Liver (tissue), 9 donors: ENCODE results near the gene CNTLN. TPM values are rescaled to one million over a fixed set of nuclear protein-coding genes. Genes with fewer than 3 reads are reported as not detected.
A peak's percentile ranks its signal among the peaks of the same experiment; 100 is the strongest.

Source experiments
- DNase-seq: peaks from one replicate; pipeline ENCODE4 v3.0.0-alpha.2; 2017; ENCODE audit warnings: low spot score
- H3K27ac ChIP-seq, 2 donors: one replicate each; pipeline ENCODE4 v1.7.0; 2013; ENCODE audit warnings: inconsistent platforms in 2 of 2, low read length in 2 of 2, control low read depth in 1 of 2, low read depth in 1 of 2, mild to moderate bottlenecking in 1 of 2
- H3K27me3 ChIP-seq, 4 donors: one replicate each; pipeline versions ENCODE4 v1.6.1 to v1.7.0; 2013; ENCODE audit warnings: low read length in 3 of 4, inconsistent platforms in 1 of 4, mild to moderate bottlenecking in 1 of 4, moderate library complexity in 1 of 4; ENCODE audit not compliant: control insufficient read depth in 4 of 4, insufficient read depth in 4 of 4
- H3K36me3 ChIP-seq, 4 donors: one replicate each; pipeline versions ENCODE4 v1.6.1 to v1.7.0; 2013; ENCODE audit warnings: low read length in 3 of 4, mild to moderate bottlenecking in 3 of 4, low read depth in 1 of 4, moderate library complexity in 1 of 4; ENCODE audit not compliant: control insufficient read depth in 4 of 4, insufficient read depth in 3 of 4
- H3K4me1 ChIP-seq, 4 donors: one replicate each; pipeline versions ENCODE4 v1.6.1 to v1.7.0; 2013; ENCODE audit warnings: low read length in 3 of 4, mild to moderate bottlenecking in 3 of 4, moderate library complexity in 1 of 4; ENCODE audit not compliant: control insufficient read depth in 4 of 4, insufficient read depth in 4 of 4
- H3K4me3 ChIP-seq, 3 donors: one replicate each; pipeline versions ENCODE4 v1.6.1 to v1.7.0; 2013; ENCODE audit warnings: low read length in 3 of 3, control low read depth in 1 of 3, low read depth in 1 of 3, mild to moderate bottlenecking in 1 of 3
- H3K9ac ChIP-seq, 2 donors: one replicate each; pipeline ENCODE4 v1.7.0; 2013; ENCODE audit warnings: low read length in 2 of 2, mild to moderate bottlenecking in 2 of 2, moderate library complexity in 2 of 2, control low read depth in 1 of 2, low read depth in 1 of 2
- H3K9me3 ChIP-seq, 4 donors: one replicate each; pipeline versions ENCODE4 v1.6.1 to v1.7.0; 2013; ENCODE audit warnings: low read length in 3 of 4; ENCODE audit not compliant: control insufficient read depth in 4 of 4
- CTCF ChIP-seq: fragments of 150-350 bp; IDR thresholded peaks from 2 replicates; pipeline ENCODE4 v1.5.1; 2017; ENCODE audit warnings: improper control_type of control experiment, low read depth, low read length; ENCODE audit not compliant: missing input control
- EGR1 ChIP-seq, 2 donors: IDR thresholded peaks; 2 replicates each; pipeline ENCODE4 v1.6.1; 2016 to 2018; ENCODE audit warnings: antibody characterized with exemption in 2 of 2, low read depth in 2 of 2
- FOXA1 ChIP-seq: IDR thresholded peaks from 2 replicates; pipeline ENCODE4 v1.6.1; 2016; ENCODE audit warnings: antibody characterized with exemption
- FOXA2 ChIP-seq: IDR thresholded peaks from 2 replicates; pipeline ENCODE4 v1.6.1; 2016; ENCODE audit warnings: antibody characterized with exemption
- GABPA ChIP-seq, 2 donors: IDR thresholded peaks in 1 of 2; conservative IDR thresholded peaks in 1 of 2; 2 replicates each; pipeline ENCODE4 v1.6.1; 2016; ENCODE audit warnings: antibody characterized with exemption in 2 of 2, mild to moderate bottlenecking in 1 of 2, moderate library complexity in 1 of 2
- HNF4A ChIP-seq, 2 donors: conservative IDR thresholded peaks; 2 replicates each; pipeline ENCODE4 v1.6.1; 2016; ENCODE audit warnings: antibody characterized with exemption in 2 of 2, mild to moderate bottlenecking in 2 of 2
- HNF4G ChIP-seq: IDR thresholded peaks from 2 replicates; pipeline ENCODE4 v1.6.1; 2016; ENCODE audit warnings: antibody characterized with exemption
- JUND ChIP-seq, 2 donors: IDR thresholded peaks; 2 replicates each; pipeline ENCODE4 v1.6.1; 2016; ENCODE audit warnings: antibody characterized with exemption in 2 of 2
- MAX ChIP-seq: IDR thresholded peaks from 2 replicates; pipeline ENCODE4 v1.6.1; 2016; ENCODE audit warnings: antibody characterized with exemption
- NR2F2 ChIP-seq: IDR thresholded peaks from 2 replicates; pipeline ENCODE4 v1.6.1; 2016; ENCODE audit warnings: antibody characterized with exemption
- RAD21 ChIP-seq, 2 donors: IDR thresholded peaks; 2 replicates each; pipeline ENCODE4 v1.6.1; 2016; ENCODE audit warnings: antibody characterized with exemption in 2 of 2, mild to moderate bottlenecking in 2 of 2
- RXRA ChIP-seq, 2 donors: IDR thresholded peaks; 2 replicates each; pipeline ENCODE4 v1.6.1; 2017 to 2018; ENCODE audit warnings: antibody characterized with exemption in 2 of 2, mild to moderate bottlenecking in 1 of 2
- SP1 ChIP-seq: IDR thresholded peaks from 2 replicates; pipeline ENCODE4 v1.6.1; 2018; ENCODE audit warnings: antibody characterized with exemption, mild to moderate bottlenecking
- TAF1 ChIP-seq: conservative IDR thresholded peaks from 2 replicates; pipeline ENCODE4 v1.6.1; 2016; ENCODE audit warnings: antibody characterized with exemption, mild to moderate bottlenecking
- YY1 ChIP-seq: IDR thresholded peaks from 2 replicates; pipeline ENCODE4 v1.6.1; 2016; ENCODE audit warnings: antibody characterized with exemption, mild to moderate bottlenecking
- ZBTB33 ChIP-seq: IDR thresholded peaks from 2 replicates; pipeline ENCODE4 v1.6.1; 2016; ENCODE audit warnings: antibody characterized with exemption
- WGBS: extraction: QIAGEN DNeasy Blood & Tissue Kit; methylation state at CpG from one replicate; pipeline ENCODE4 v1.1.7; 2013; 5-methylcytosine and 5-hydroxymethylcytosine counted together
- polyA plus RNA-seq, 2 donors: library from polyadenylated mRNA; stranded (reverse) in 1 of 2; unstranded in 1 of 2; fragments of 200-250 nt in 1 of 2; fragments of >200 nt in 1 of 2; fragmentation: Nextera tagmentation in 1 of 2; extraction: Ambion mirVana in 1 of 2; gene quantifications; one replicate each; pipeline versions ENCODE4 v1.2.1 to v1.2.3, GENCODE V29; 2013 to 2015
- total RNA-seq, 2 donors: library from RNA; depleted of rRNA; stranded (reverse); fragments of >200 nt; gene quantifications; one replicate each; pipeline ENCODE4 v1.2.3, GENCODE V29; 2014
- TF ChIP-seq, protein P1 (sequence below): IDR thresholded peaks from 2 replicates; pipeline ENCODE4 v1.6.1; 2016; ENCODE audit warnings: antibody characterized with exemption
- donor health status: healthy.
- donor health status: healthy.
- donor health status: healthy.
- donor health status: healthy.
- donor health status: healthy.

Gene CNTLN
- total and polyA plus RNA-seq, 4 donors = 2.8 to 31.4 (median 11.0) TPM

- H3K4me1 ChIP-seq = peaks cover 0 to 11% (median 7%) of the 10 kb centered on the region in 4 donors
- TF ChIP-seq HNF4A (conservative IDR thresholded peaks at IDR 0.05) = peak in 1 of 2 donors; percentile 23
- TF ChIP-seq HNF4G = no peak
- TF ChIP-seq NR2F2 = no peak
- WGBS = 97% methylated on average over 1 of the region's 1 CpG
These were observed 90.6 kb downstream of the CNTLN start for GRCh38 chr9:17225407-17225806.

GRCh38 chr9:17229945-17230560 is 95.2 kb downstream of the CNTLN start:
- WGBS = 84% methylated on average over 4 of the region's 4 CpGs
- DNase-seq = no peak

More at GRCh38 chr9:17225407-17225806, 90.6 kb downstream of the CNTLN start:
- Histone ChIP-seq H3K36me3 (no peaks in the 10 kb centered on the region), H3K4me3 (no peak overlapping the region), H3K9ac (no peak overlapping the region), H3K9me3 (no peaks in the 10 kb centered on the region), H3K27me3 (no peaks in the 10 kb centered on the region), H3K27ac (no peak overlapping the region)
- no peak for DNase-seq

GRCh38 chr9:17230646-17231045 is 95.8 kb downstream of the CNTLN start:
- WGBS = 32% methylated on average over 1 of the region's 1 CpG
- H3K27me3 ChIP-seq = no peaks in the 10 kb centered on the region
- H3K4me3 ChIP-seq = peak overlapping the region in 1 of 3 donors; percentile 12
- H3K9ac ChIP-seq = no peak overlapping the region
- peak; percentile 49 to 68 for TF ChIP-seq HNF4A (conservative IDR thresholded peaks at IDR 0.05)
- no peak for TF ChIP-seq HNF4G
- peak; percentile 44 for TF ChIP-seq YY1
- TF ChIP-seq RAD21 (IDR thresholded peaks at IDR 0.05) = no peak
- no peak for TF ChIP-seq MAX
- TF ChIP-seq JUND (IDR thresholded peaks at IDR 0.05) = peak; percentile 17
- TF ChIP-seq SP1 = peak; percentile 68
- peak in 1 of 2 donors; percentile 18 for TF ChIP-seq RXRA (IDR thresholded peaks at IDR 0.05)
- no peak for TF ChIP-seq FOXA2
- TF ChIP-seq TAF1 = peak; percentile 52
- no peak for TF ChIP-seq NR2F2
- TF ChIP-seq FOXA1 = no peak
- no peak for DNase-seq
- H3K27ac ChIP-seq = peak overlapping the region; percentile 4 to 64
- no peaks in the 10 kb centered on the region for H3K36me3 ChIP-seq
- H3K9me3 ChIP-seq = no peaks in the 10 kb centered on the region
- peaks cover 2 to 23% (median 13%) of the 10 kb centered on the region in 4 donors for H3K4me1 ChIP-seq

More at GRCh38 chr9:17229945-17230560, 95.2 kb downstream of the CNTLN start:
- H3K36me3 ChIP-seq = no peaks in the 10 kb centered on the region
- no peaks in the 10 kb centered on the region for H3K27me3 ChIP-seq
- H3K4me3 ChIP-seq = no peak overlapping the region
- peak overlapping the region; percentile 4 to 64 for H3K27ac ChIP-seq
- no peak overlapping the region for H3K9ac ChIP-seq
- TF ChIP-seq FOXA2 (no peak), RXRA (IDR thresholded peaks at IDR 0.05) (no peak), JUND (IDR thresholded peaks at IDR 0.05) (no peak)
- H3K4me1 ChIP-seq = peaks cover 2 to 23% (median 13%) of the 10 kb centered on the region in 4 donors
- no peaks in the 10 kb centered on the region for H3K9me3 ChIP-seq

GRCh38 chr9:17236147-17236546 is 101.3 kb downstream of the CNTLN start:
- Histone ChIP-seq H3K4me3 (no peak overlapping the region), H3K9me3 (no peaks in the 10 kb centered on the region), H3K4me1 (peaks cover 0 to 20% (median 7%) of the 10 kb centered on the region in 4 donors), H3K27ac (peak overlapping the region in 1 of 2 donors; percentile 20), H3K9ac (peak overlapping the region in 1 of 2 donors; percentile 8), H3K27me3 (no peaks in the 10 kb centered on the region), H3K36me3 (no peaks in the 10 kb centered on the region)
- 51% methylated on average over 2 of the region's 2 CpGs for WGBS
- no peak for DNase-seq
- TF ChIP-seq NR2F2 = no peak
- TF ChIP-seq RAD21 (IDR thresholded peaks at IDR 0.05) = no peak
- no peak for TF ChIP-seq HNF4A (conservative IDR thresholded peaks at IDR 0.05)
- TF ChIP-seq HNF4G = no peak
- TF ChIP-seq RXRA (IDR thresholded peaks at IDR 0.05) = no peak
- TF ChIP-seq, protein P1, sequence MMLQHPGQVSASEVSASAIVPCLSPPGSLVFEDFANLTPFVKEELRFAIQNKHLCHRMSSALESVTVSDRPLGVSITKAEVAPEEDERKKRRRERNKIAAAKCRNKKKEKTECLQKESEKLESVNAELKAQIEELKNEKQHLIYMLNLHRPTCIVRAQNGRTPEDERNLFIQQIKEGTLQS = no peak
- TF ChIP-seq TAF1 = no peak
- no peak for TF ChIP-seq FOXA1
- no peak for TF ChIP-seq JUND (IDR thresholded peaks at IDR 0.05)
- TF ChIP-seq EGR1 (IDR thresholded peaks at IDR 0.05; ENCODE audit: low read depth in 2 of 2) = no peak
- no peak for TF ChIP-seq MAX
- no peak for TF ChIP-seq CTCF
- no peak for TF ChIP-seq FOXA2
- no peak for TF ChIP-seq YY1
- no peak for TF ChIP-seq SP1
- no peak for TF ChIP-seq GABPA (IDR thresholded peaks at IDR 0.05 in 1 of 2, conservative IDR thresholded peaks at IDR 0.05 in 1 of 2)
- no peak for TF ChIP-seq ZBTB33
